Stomach (tissue), 9 donors: ENCODE results near the gene BAG1. TPM values are rescaled to one million over a fixed set of nuclear protein-coding genes. Genes with fewer than 3 reads are reported as not detected.

Source experiments
- DNase-seq, 2 donors: peaks; one replicate each; pipeline versions ENCODE4 v3.0.0 to v3.0.0-alpha.2; 2013 to 2019
- H3K27ac ChIP-seq, 5 donors: fragments of 200-600 bp in 4 of 5; sonication (generic) in 4 of 5; one replicate each; pipeline ENCODE4 v1.5.1; 2013 to 2019; ENCODE audit warnings: mild to moderate bottlenecking in 1 of 5, moderate library complexity in 1 of 5
- H3K27me3 ChIP-seq, 3 donors: fragments of 200-600 bp; sonication (generic); one replicate each; pipeline ENCODE4 v1.5.1; 2017 to 2019; ENCODE audit warnings: mixed run types in 1 of 3
- H3K36me3 ChIP-seq, 4 donors: fragments of 200-600 bp; sonication (generic); 1 replicate in 3 of 4; 2 replicates in 1 of 4; pipeline ENCODE4 v1.5.1; 2016 to 2019
- H3K4me1 ChIP-seq, 4 donors: fragments of 200-600 bp; sonication (generic); one replicate each; pipeline ENCODE4 v1.5.1; 2016 to 2019
- H3K4me3 ChIP-seq, 4 donors: fragments of 200-600 bp; sonication (generic) in 3 of 4; one replicate each; pipeline ENCODE4 v1.5.1; 2016 to 2019; ENCODE audit warnings: mild to moderate bottlenecking in 1 of 4
- H3K9me3 ChIP-seq, 4 donors: fragments of 200-600 bp; sonication (generic); one replicate each; pipeline ENCODE4 v1.5.1; 2016 to 2019
- EP300 ChIP-seq: sonication (generic); formaldehyde crosslinking; IDR thresholded peaks from one replicate; pipeline ENCODE4 v1.6.1; 2017; ENCODE audit warnings: antibody characterized with exemption
- POLR2A ChIP-seq, 4 donors: fragments of 450-650 bp; IDR thresholded peaks; one replicate each; pipeline ENCODE4 v1.6.1; 2016; ENCODE audit warnings: antibody characterized with exemption in 4 of 4, control low read depth in 2 of 4, mild to moderate bottlenecking in 1 of 4, moderate library complexity in 1 of 4
- POLR2AphosphoS5 ChIP-seq, 3 donors: sonication (generic); formaldehyde crosslinking; IDR thresholded peaks; one replicate each; pipeline ENCODE4 v1.6.1; 2016; ENCODE audit warnings: antibody characterized with exemption in 3 of 3
- WGBS, 5 donors: extraction: QIAGEN DNeasy Blood & Tissue Kit in 3 of 5; methylation state at CpG; one replicate each; pipeline versions ENCODE4 v1.1.5 to v1.1.7; 2013 to 2018; 5-methylcytosine and 5-hydroxymethylcytosine counted together
- intact Hi-C: fragments of 100-400 bp; cut with DNase I; formaldehyde crosslinking; loops from one replicate; pipeline ENCODE4 v1.15.1; 2023; ENCODE audit warnings: low total_unique reads
- polyA plus RNA-seq, 3 donors: library from polyadenylated mRNA; stranded (reverse); fragments of 200-250 nt; gene quantifications; one replicate each; pipeline ENCODE4 v1.2.3, GENCODE V29; 2013
- total RNA-seq, 5 donors: library from RNA; depleted of rRNA; stranded (reverse); fragments of >200 nt; gene quantifications; one replicate each; pipeline versions ENCODE4 v1.1.0 to v1.2.3, GENCODE V29; 2014 to 2016
- TF ChIP-seq, protein P1 (sequence below), 7 experiments: fragments of 450-650 bp in 4 of 7; fragments of 200-600 bp in 3 of 7; sonication (generic) in 3 of 7; IDR thresholded peaks; one replicate each; pipeline ENCODE4 v1.5.1; 2016 to 2019; ENCODE audit warnings: antibody characterized with exemption in 7 of 7, control low read depth in 2 of 7, mild to moderate bottlenecking in 1 of 7
- donor health status: healthy with polysubstance abuse.
- donor health status: Bipolar disorder and iron deficiency.
- donor health status: healthy.

Gene BAG1
- total and polyA plus RNA-seq, 8 donors, result 2.3 to 461 (median 132) TPM

GRCh38 chr9:33293782-33294181 lies 29.3 kb upstream of the BAG1 start:
- Histone ChIP-seq H3K9me3 (no peaks in the 10 kb centered on the region), H3K27ac (peak overlapping the region in 2 of 5 donors; percentile 98 to 99), H3K36me3 (peaks cover 18 to 69% (median 60%) of the 10 kb centered on the region in 4 donors), H3K4me1 (peaks cover 55 to 88% (median 82%) of the 10 kb centered on the region in 4 donors), H3K27me3 (no peaks in the 10 kb centered on the region), H3K4me3 (no peak overlapping the region)
- DNase-seq, result no peak
- WGBS, 5 donors, result 54 to 72% (median 62%) methylated on average over 2 of the region's 2 CpGs
- intact Hi-C loops, result no loop called here
- TF ChIP-seq EP300 (no peak), POLR2AphosphoS5 (IDR thresholded peaks at IDR 0.05) (no peak), POLR2A (IDR thresholded peaks at IDR 0.05) (no peak)
- TF ChIP-seq, protein P1, sequence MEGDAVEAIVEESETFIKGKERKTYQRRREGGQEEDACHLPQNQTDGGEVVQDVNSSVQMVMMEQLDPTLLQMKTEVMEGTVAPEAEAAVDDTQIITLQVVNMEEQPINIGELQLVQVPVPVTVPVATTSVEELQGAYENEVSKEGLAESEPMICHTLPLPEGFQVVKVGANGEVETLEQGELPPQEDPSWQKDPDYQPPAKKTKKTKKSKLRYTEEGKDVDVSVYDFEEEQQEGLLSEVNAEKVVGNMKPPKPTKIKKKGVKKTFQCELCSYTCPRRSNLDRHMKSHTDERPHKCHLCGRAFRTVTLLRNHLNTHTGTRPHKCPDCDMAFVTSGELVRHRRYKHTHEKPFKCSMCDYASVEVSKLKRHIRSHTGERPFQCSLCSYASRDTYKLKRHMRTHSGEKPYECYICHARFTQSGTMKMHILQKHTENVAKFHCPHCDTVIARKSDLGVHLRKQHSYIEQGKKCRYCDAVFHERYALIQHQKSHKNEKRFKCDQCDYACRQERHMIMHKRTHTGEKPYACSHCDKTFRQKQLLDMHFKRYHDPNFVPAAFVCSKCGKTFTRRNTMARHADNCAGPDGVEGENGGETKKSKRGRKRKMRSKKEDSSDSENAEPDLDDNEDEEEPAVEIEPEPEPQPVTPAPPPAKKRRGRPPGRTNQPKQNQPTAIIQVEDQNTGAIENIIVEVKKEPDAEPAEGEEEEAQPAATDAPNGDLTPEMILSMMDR (IDR thresholded peaks at IDR 0.05), result no peak

DNA sequence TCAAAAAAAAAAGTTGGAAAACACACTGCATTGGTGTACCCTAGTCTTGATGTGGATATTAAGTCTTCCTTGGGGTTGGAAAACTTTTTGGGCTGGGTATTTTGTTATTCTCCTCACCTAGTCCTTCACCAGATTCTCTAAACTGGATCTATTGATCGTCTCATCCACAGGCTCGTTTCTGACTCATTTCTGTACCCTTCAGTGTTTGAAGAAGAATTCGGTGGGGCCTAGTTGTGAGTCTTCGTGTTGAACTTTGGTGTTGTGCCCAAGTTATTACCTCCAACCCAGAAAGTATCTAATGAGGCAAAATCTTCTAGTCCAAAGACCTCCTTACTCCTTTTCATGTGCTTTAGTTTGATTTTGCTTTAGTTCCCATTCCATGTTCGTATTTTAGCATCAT lies 27.4 kb upstream of the BAG1 start:
- peak overlapping the region in 4 of 5 donors; percentile 94 to 99 (median 98) for H3K27ac ChIP-seq
- no peak for DNase-seq
- peaks cover 41 to 84% (median 72%) of the 10 kb centered on the region in 4 donors for H3K4me1 ChIP-seq
- no peaks in the 10 kb centered on the region for H3K27me3 ChIP-seq
- intact Hi-C loops, result no loop called here
- H3K36me3 ChIP-seq, result peaks cover 6 to 50% (median 43%) of the 10 kb centered on the region in 4 donors
- H3K9me3 ChIP-seq, result no peaks in the 10 kb centered on the region
- peak overlapping the region in 2 of 4 donors; percentile 68 to 84 for H3K4me3 ChIP-seq
- TF ChIP-seq, protein P1 (IDR thresholded peaks at IDR 0.05), result no peak
- no peak for TF ChIP-seq EP300
- no peak for TF ChIP-seq POLR2A (IDR thresholded peaks at IDR 0.05)
- WGBS, 5 donors, result 73 to 85% (median 81%) methylated on average over 5 of the region's 5 CpGs

- peaks cover 32 to 81% (median 66%) of the 10 kb centered on the region in 4 donors for H3K4me1 ChIP-seq
- WGBS, 5 donors, result 7 to 17% (median 12%) methylated on average over 7 of the region's 7 CpGs
- peak overlapping the region; percentile 93 to 99 (median 98) for H3K27ac ChIP-seq
- peaks cover 6 to 42% (median 34%) of the 10 kb centered on the region in 4 donors for H3K36me3 ChIP-seq
- no peaks in the 10 kb centered on the region for H3K9me3 ChIP-seq
- intact Hi-C loops, result no loop called here
- H3K27me3 ChIP-seq, result no peaks in the 10 kb centered on the region
- DNase-seq, result no peak
- peak overlapping the region; percentile 61 to 84 (median 76) for H3K4me3 ChIP-seq
- TF ChIP-seq POLR2AphosphoS5 (IDR thresholded peaks at IDR 0.05), result no peak
- no peak for TF ChIP-seq EP300
- TF ChIP-seq POLR2A (IDR thresholded peaks at IDR 0.05), result no peak
- TF ChIP-seq, protein P1 (IDR thresholded peaks at IDR 0.05), result no peak
Observed at GRCh38 chr9:33291031-33291397, 26.5 kb upstream of the BAG1 start.

- H3K4me3 ChIP-seq, result peak within 1 kb of the TSS; percentile 61 to 84 (median 76)
- peaks cover 6 to 41% (median 33%) of the 10 kb centered on the region in 4 donors for H3K36me3 ChIP-seq
- DNase-seq, result peak; percentile 99 to 100
- TF ChIP-seq, protein P1 (IDR thresholded peaks at IDR 0.05), result peak in 1 of 7 experiments; percentile 9
- TF ChIP-seq EP300, result peak; percentile 3
- TF ChIP-seq POLR2AphosphoS5 (IDR thresholded peaks at IDR 0.05), result peak; percentile 98 to 100 (median 99)
- TF ChIP-seq POLR2A (IDR thresholded peaks at IDR 0.05), result peak in 2 of 4 donors; percentile 91 to 95
- intact Hi-C loops, result no loop called here
- no peaks in the 10 kb centered on the region for H3K9me3 ChIP-seq
- peak within 1 kb of the TSS; percentile 93 to 99 (median 98) for H3K27ac ChIP-seq
- H3K27me3 ChIP-seq, result no peaks in the 10 kb centered on the region
- 0% methylated on average over 27 to 63 of the region's 63 CpGs for WGBS, 5 donors
- H3K4me1 ChIP-seq, result peaks cover 27 to 75% (median 62%) of the 10 kb centered on the region in 4 donors
Observed at GRCh38 chr9:33290247-33291030, 25.9 kb upstream of the BAG1 start, which contains the start of gene NFX1. Gene NFX1 (plus strand): TSS chr9:33290516. CDS start chr9:33290573, 57 bp downstream.
